ENCODE results near the gene CEP89.

DNA sequence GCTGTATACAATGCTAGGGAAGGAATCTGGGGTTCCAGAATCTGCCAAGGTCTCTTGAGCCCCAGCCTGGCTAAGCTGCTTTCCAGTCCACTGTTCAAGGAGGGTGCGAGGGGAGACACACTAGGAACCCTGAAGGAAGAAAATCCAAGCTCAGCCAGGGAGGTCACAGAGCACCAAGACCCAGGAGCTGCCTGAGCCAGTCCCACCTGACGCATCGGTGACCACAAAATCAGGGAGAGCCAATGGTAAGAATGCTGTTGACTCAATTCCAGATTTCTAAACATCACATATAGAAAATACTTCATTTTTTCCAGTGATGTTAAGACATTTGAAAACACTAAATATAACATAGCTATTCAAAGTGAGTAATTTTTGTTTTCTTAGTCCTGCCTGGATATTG lies 50.1 kb downstream of the CEP89 start:
- TF ChIP-seq, protein P1, sequence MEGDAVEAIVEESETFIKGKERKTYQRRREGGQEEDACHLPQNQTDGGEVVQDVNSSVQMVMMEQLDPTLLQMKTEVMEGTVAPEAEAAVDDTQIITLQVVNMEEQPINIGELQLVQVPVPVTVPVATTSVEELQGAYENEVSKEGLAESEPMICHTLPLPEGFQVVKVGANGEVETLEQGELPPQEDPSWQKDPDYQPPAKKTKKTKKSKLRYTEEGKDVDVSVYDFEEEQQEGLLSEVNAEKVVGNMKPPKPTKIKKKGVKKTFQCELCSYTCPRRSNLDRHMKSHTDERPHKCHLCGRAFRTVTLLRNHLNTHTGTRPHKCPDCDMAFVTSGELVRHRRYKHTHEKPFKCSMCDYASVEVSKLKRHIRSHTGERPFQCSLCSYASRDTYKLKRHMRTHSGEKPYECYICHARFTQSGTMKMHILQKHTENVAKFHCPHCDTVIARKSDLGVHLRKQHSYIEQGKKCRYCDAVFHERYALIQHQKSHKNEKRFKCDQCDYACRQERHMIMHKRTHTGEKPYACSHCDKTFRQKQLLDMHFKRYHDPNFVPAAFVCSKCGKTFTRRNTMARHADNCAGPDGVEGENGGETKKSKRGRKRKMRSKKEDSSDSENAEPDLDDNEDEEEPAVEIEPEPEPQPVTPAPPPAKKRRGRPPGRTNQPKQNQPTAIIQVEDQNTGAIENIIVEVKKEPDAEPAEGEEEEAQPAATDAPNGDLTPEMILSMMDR (IDR thresholded peaks at IDR 0.05; ENCODE audit: low read depth, low read length, poor library complexity, severe bottlenecking): no peak
- no peak for TF ChIP-seq EZH2phosphoT487 (IDR thresholded peaks at IDR 0.05; ENCODE audit: borderline replicate concordance, low read length)

Data from DOHH2 (cell line).